ENCODE measurements around the gene FAM186B. TPM values are rescaled to one million over a fixed set of nuclear protein-coding genes. Genes with fewer than 3 reads are reported as not detected.
"Not testable (repeated sequence)": the region's sequence is repeated elsewhere in the genome, so short reads cannot be mapped to it uniquely, and the experiment has no call there.

FAM186B gene
- under 1 TPM; 0.11 to 0.27 TPM for total RNA-seq

DNA sequence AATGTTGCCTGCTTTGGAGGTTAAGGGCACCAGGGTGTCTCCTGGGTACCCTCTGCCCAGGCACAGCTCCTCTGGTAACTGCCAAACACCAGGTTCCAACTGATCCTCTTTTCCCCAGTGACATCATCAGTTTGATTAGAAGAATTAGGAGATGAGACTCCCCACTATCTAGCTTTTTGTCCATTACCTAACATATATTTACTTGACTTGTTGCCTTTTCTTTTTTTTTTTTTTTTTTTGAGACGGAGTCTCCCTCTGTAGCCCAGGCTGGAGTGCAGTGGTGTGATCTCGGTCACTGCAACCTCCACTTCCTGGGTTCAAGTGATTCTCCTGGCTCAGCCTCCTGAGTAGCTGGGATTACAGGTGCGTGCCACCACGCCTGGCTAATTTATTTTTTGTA is at the start of gene FAM186B:
Gene FAM186B (minus strand): TSS at position 101 of the 400 bp plus-strand sequence. CDS start 162 bp downstream, outside the sequence.
- H3K4me1 ChIP-seq; intact Hi-C loops (cut with DNase I); DNase-seq; H3K36me3 ChIP-seq; H3K27ac ChIP-seq; H3K4me3 ChIP-seq; H3K9ac ChIP-seq (ENCODE audit: low read depth in 2 of 2, low read length in 2 of 2); H3K9me3 ChIP-seq; H3K27me3 ChIP-seq: not testable (repeated sequence)

GRCh38 chr12:49654715-49655114 is 49.3 kb upstream of the FAM186B start:
- no peak overlapping the region for H3K4me3 ChIP-seq
- no peaks in the 10 kb centered on the region for H3K27me3 ChIP-seq
- no peak for DNase-seq
- H3K9me3 ChIP-seq, result no peaks in the 10 kb centered on the region
- intact Hi-C loops (cut with DNase I), result no loop called here
- no peaks in the 10 kb centered on the region for H3K36me3 ChIP-seq
- no peak overlapping the region for H3K27ac ChIP-seq
- H3K9ac ChIP-seq (ENCODE audit: low read depth in 2 of 2, low read length in 2 of 2), result no peak overlapping the region
- TF ChIP-seq, protein P1, sequence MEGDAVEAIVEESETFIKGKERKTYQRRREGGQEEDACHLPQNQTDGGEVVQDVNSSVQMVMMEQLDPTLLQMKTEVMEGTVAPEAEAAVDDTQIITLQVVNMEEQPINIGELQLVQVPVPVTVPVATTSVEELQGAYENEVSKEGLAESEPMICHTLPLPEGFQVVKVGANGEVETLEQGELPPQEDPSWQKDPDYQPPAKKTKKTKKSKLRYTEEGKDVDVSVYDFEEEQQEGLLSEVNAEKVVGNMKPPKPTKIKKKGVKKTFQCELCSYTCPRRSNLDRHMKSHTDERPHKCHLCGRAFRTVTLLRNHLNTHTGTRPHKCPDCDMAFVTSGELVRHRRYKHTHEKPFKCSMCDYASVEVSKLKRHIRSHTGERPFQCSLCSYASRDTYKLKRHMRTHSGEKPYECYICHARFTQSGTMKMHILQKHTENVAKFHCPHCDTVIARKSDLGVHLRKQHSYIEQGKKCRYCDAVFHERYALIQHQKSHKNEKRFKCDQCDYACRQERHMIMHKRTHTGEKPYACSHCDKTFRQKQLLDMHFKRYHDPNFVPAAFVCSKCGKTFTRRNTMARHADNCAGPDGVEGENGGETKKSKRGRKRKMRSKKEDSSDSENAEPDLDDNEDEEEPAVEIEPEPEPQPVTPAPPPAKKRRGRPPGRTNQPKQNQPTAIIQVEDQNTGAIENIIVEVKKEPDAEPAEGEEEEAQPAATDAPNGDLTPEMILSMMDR (IDR thresholded peaks at IDR 0.05), result no peak
- H3K4me1 ChIP-seq, result no peaks in the 10 kb centered on the region

DNA sequence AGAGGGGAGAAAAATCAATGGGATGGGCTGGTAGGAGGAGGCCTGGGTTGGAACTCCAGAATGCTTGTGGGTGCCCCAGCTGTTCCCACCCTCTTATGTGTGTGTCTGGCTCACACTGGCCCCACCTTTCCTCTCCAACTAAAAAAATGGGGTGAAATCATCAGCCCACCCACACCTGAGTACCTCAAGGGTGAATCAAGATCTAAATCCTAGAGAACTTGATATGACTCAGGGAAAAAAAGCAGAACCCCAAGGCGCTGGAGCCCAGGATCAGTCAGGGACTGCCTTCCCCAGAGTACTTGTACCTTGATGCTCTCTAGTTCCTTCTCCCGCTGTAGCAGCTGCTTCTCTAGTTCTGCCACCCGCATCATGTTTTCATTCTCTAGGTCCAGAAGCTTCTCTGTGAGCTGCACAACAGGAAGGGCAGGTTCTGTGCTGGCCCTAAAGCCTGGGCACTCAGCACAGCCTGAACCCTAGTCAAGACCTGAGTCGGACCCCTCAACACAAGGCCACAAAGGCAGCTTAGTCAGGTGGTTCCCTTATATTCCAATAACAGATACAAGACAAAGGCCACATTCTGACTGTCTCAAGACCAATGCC is 47.6 kb upstream of the FAM186B start:
- TF ChIP-seq, protein P1 (IDR thresholded peaks at IDR 0.05), result no peak
- no peaks in the 10 kb centered on the region for H3K4me1 ChIP-seq
- H3K36me3 ChIP-seq, result no peaks in the 10 kb centered on the region

GRCh38 chr12:49651855-49652254 is 46.4 kb upstream of the FAM186B start:
- no peaks in the 10 kb centered on the region for H3K9me3 ChIP-seq
- TF ChIP-seq, protein P1 (IDR thresholded peaks at IDR 0.05), result no peak
- DNase-seq, result no peak
- H3K27ac ChIP-seq, result no peak overlapping the region
- H3K27me3 ChIP-seq, result no peaks in the 10 kb centered on the region
- H3K4me3 ChIP-seq, result no peak overlapping the region
- H3K9ac ChIP-seq (ENCODE audit: low read depth in 2 of 2, low read length in 2 of 2), result no peak overlapping the region
- no peaks in the 10 kb centered on the region for H3K36me3 ChIP-seq
- intact Hi-C loops (cut with DNase I), result no loop called here
- no peaks in the 10 kb centered on the region for H3K4me1 ChIP-seq

More for the DNA sequence above, 47.6 kb upstream of the FAM186B start:
- no peak for DNase-seq
- Histone ChIP-seq H3K27me3 (no peaks in the 10 kb centered on the region), H3K9me3 (no peaks in the 10 kb centered on the region), H3K4me3 (no peak overlapping the region), H3K9ac (ENCODE audit: low read depth in 2 of 2, low read length in 2 of 2) (no peak overlapping the region), H3K27ac (no peak overlapping the region)
- intact Hi-C loops (cut with DNase I), result no loop called here

DNA sequence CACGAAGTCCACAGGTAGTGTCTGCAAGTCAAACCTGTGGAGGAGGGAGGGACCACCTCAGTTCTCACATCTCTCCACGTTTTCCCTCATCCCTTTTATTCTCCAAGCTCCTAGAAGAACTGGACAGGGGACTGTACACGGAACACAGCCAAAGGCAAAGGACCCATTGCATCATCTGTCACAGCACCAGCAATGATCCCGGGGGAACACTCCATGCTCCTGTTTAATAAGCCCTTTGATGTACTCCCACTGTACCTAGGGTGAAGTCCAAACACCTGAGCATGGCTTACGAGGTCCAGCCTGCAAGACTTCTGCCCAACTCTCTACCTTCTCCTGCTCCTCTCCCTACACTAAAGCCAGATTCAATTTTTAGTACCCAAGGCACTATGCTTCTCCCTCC is 44.5 kb upstream of the FAM186B start:
- H3K9me3 ChIP-seq, result no peaks in the 10 kb centered on the region
- no peak for DNase-seq
- no peaks in the 10 kb centered on the region for H3K27me3 ChIP-seq
- no peak overlapping the region for H3K27ac ChIP-seq
- TF ChIP-seq, protein P1 (IDR thresholded peaks at IDR 0.05), result no peak
- intact Hi-C loops (cut with DNase I), result no loop called here
- H3K4me3 ChIP-seq, result no peak overlapping the region
- H3K4me1 ChIP-seq, result no peaks in the 10 kb centered on the region
- H3K9ac ChIP-seq (ENCODE audit: low read depth in 2 of 2, low read length in 2 of 2), result no peak overlapping the region
- H3K36me3 ChIP-seq, result no peaks in the 10 kb centered on the region

- no peaks in the 10 kb centered on the region for H3K36me3 ChIP-seq
- no peaks in the 10 kb centered on the region for H3K4me1 ChIP-seq
- no peak for DNase-seq
- no peak overlapping the region for H3K9ac ChIP-seq (ENCODE audit: low read depth in 2 of 2, low read length in 2 of 2)
- intact Hi-C loops (cut with DNase I), result no loop called here
- H3K27ac ChIP-seq, result no peak overlapping the region
- H3K27me3 ChIP-seq, result no peaks in the 10 kb centered on the region
- H3K9me3 ChIP-seq, result no peaks in the 10 kb centered on the region
- TF ChIP-seq, protein P1 (IDR thresholded peaks at IDR 0.05), result no peak
- no peak overlapping the region for H3K4me3 ChIP-seq
Measured at GRCh38 chr12:49649445-49649844, 44.0 kb upstream of the FAM186B start.
